GM12878 (cell line): ENCODE measurements around the gene PTPDC1. TPM values are rescaled to one million over a fixed set of nuclear protein-coding genes. Genes with fewer than 3 reads are reported as not detected.

Source experiments
- ATAC-seq: fragments of 200-7000 bp; cut with Tn5 transposase; 3 replicates; pipeline ENCODE4 v1.9.1; 2020; ENCODE audit warnings: mild to moderate bottlenecking, moderate library complexity
- BruUV-seq: library from RNA; stranded (reverse); fragments of 400-500 nt; replicated peaks from 2 replicates; lab custom pipeline; 2021; lab: Mats Ljungman, UMichigan
- CTCF ChIA-PET: fragments of 300-600 bp; sonication (Branson Sonifier 250); formaldehyde crosslinking; extraction: SDS; loops from one replicate; lab custom pipeline; 2021; ENCODE audit warnings: inconsistent platforms; lab: Yijun Ruan, JAX
- POLR2A ChIA-PET: fragments of 350-600 bp; formaldehyde crosslinking; extraction: SDS; loops from one replicate; lab custom pipeline; 2021; ENCODE audit warnings: inconsistent platforms; lab: Charles Lee
- RAD21 ChIA-PET: fragments of 300-600 bp; sonication (Branson Sonifier 250); formaldehyde crosslinking; loops from one replicate; lab custom pipeline; 2023; ENCODE audit warnings: antibody characterized with exemption; ENCODE audit not compliant: unreplicated experiment; lab: Charles Lee
- SMC1A ChIA-PET: fragments of 300-600 bp; sonication (Branson Sonifier 250); formaldehyde crosslinking; loops from one replicate; lab custom pipeline; 2023; ENCODE audit not compliant: unreplicated experiment, uncharacterized antibody; lab: Charles Lee
- DNase-seq: peaks from one replicate; pipeline ENCODE4 v3.0.0-alpha.2; 2011; ENCODE audit warnings: low read depth, low spot score
- FAIRE-seq: peaks from 3 replicates; lab custom pipeline; 2011; peaks lifted over from hg19 to GRCh38; lab: Jason Lieb, UNC
- H2AFZ ChIP-seq: 2 replicates; pipeline ENCODE4 v1.6.0; 2011; ENCODE audit warnings: low read depth, low read length, control low read depth; ENCODE audit not compliant: control insufficient read depth
- H3K27ac ChIP-seq: 2 replicates; pipeline ENCODE4 v1.5.1; 2011; ENCODE audit warnings: control low read depth; ENCODE audit not compliant: control insufficient read depth, insufficient read depth
- H3K27me3 ChIP-seq, 2 experiments: replicated peaks in 1 of 2; 2 replicates each; pipeline versions ENCODE4 v1.6.0 to v1.6.1; 2011; ENCODE audit warnings: low read length in 1 of 2; ENCODE audit not compliant: control insufficient read depth in 2 of 2, insufficient read depth in 2 of 2
- H3K36me3 ChIP-seq, 2 experiments: 2 replicates each; pipeline ENCODE4 v1.5.1; 2011; ENCODE audit warnings: low read length in 1 of 2; ENCODE audit not compliant: control insufficient read depth in 2 of 2, insufficient read depth in 2 of 2
- H3K4me1 ChIP-seq: 2 replicates; pipeline ENCODE4 v1.6.1; 2011; ENCODE audit warnings: mild to moderate bottlenecking, low read length, moderate library complexity, mixed read lengths; ENCODE audit not compliant: control insufficient read depth, insufficient read depth
- H3K4me2 ChIP-seq: 2 replicates; pipeline ENCODE4 v1.6.0; 2011; ENCODE audit warnings: control low read depth; ENCODE audit not compliant: control insufficient read depth, insufficient read depth
- H3K4me3 ChIP-seq: fragments of 200-600 bp; sonication (generic); 2 replicates; pipeline ENCODE4 v1.5.1; 2016
- H3K79me2 ChIP-seq: 2 replicates; pipeline ENCODE4 v1.6.0; 2011; ENCODE audit warnings: low read length; ENCODE audit not compliant: control insufficient read depth, insufficient read depth
- H3K9ac ChIP-seq: 2 replicates; pipeline ENCODE4 v1.8.0; 2011; ENCODE audit warnings: low read length, control low read depth, mixed read lengths; ENCODE audit not compliant: control insufficient read depth, insufficient read depth
- H3K9me3 ChIP-seq: replicated peaks from 3 replicates; pipeline ENCODE4 v1.5.1; 2011; ENCODE audit warnings: mild to moderate bottlenecking, low read length; ENCODE audit not compliant: control insufficient read depth, insufficient read depth
- H4K20me1 ChIP-seq: 2 replicates; pipeline ENCODE4 v1.6.0; 2011; ENCODE audit not compliant: control insufficient read depth, insufficient read depth
- BACH1 ChIP-seq: fragments of 450-650 bp; IDR thresholded peaks from 2 replicates; pipeline ENCODE4 v1.6.1; 2017; ENCODE audit warnings: mild to moderate bottlenecking, borderline replicate concordance
- DPF2 ChIP-seq: fragments of 450-650 bp; IDR thresholded peaks from 2 replicates; pipeline ENCODE4 v1.6.1; 2017; ENCODE audit warnings: mild to moderate bottlenecking
- ETV6 ChIP-seq, 2 experiments: fragments of 450-650 bp in 1 of 2; IDR thresholded peaks in 1 of 2; conservative IDR thresholded peaks in 1 of 2; 2 replicates each; pipeline ENCODE4 v1.6.1; 2014; ENCODE audit warnings: antibody characterized with exemption in 1 of 2, borderline replicate concordance in 1 of 2, low read depth in 1 of 2, mild to moderate bottlenecking in 1 of 2, moderate library complexity in 1 of 2
- FOXK2 ChIP-seq: fragments of 450-650 bp; IDR thresholded peaks from 2 replicates; pipeline ENCODE4 v1.6.1; 2017; ENCODE audit warnings: mild to moderate bottlenecking, moderate library complexity
- HDGF ChIP-seq: fragments of 450-650 bp; IDR thresholded peaks from 2 replicates; pipeline ENCODE4 v1.6.1; 2016; ENCODE audit warnings: antibody characterized with exemption
- NR2F1 ChIP-seq: fragments of 450-650 bp; conservative IDR thresholded peaks from 2 replicates; pipeline ENCODE4 v1.6.1; 2017; ENCODE audit warnings: mild to moderate bottlenecking
- RBBP5 ChIP-seq: fragments of 200-600 bp; sonication (generic); conservative IDR thresholded peaks from 2 replicates; pipeline ENCODE4 v1.6.1; 2016
- RUNX3 ChIP-seq: IDR thresholded peaks from 2 replicates; pipeline ENCODE4 v1.6.1; 2012; ENCODE audit warnings: low read length, inconsistent platforms
- SMAD1 ChIP-seq: fragments of 450-650 bp; IDR thresholded peaks from 2 replicates; pipeline ENCODE4 v1.6.1; 2018; ENCODE audit warnings: mild to moderate bottlenecking, low read depth; ENCODE audit not compliant: partially characterized antibody
- SPI1 ChIP-seq: IDR thresholded peaks from 2 replicates; pipeline ENCODE4 v1.6.1; 2011; ENCODE audit warnings: low read depth, mild to moderate bottlenecking, low read length, moderate library complexity, borderline replicate concordance; ENCODE audit not compliant: insufficient read depth
- TCF12 ChIP-seq: IDR thresholded peaks from 2 replicates; pipeline ENCODE4 v1.6.1; 2011; ENCODE audit warnings: low read depth, mild to moderate bottlenecking, low read length
- ZNF592 ChIP-seq: fragments of 450-650 bp; IDR thresholded peaks from 2 replicates; pipeline ENCODE4 v1.6.1; 2017; ENCODE audit warnings: mild to moderate bottlenecking, moderate library complexity
- ZZZ3 ChIP-seq: IDR thresholded peaks from 2 replicates; pipeline ENCODE4 v1.6.1; 2011; ENCODE audit warnings: low read depth; ENCODE audit not compliant: control insufficient read depth, insufficient read length
- WGBS: methylation state at CpG from one replicate; pipeline ENCODE4 v1.1.6; 2016; ENCODE audit warnings: low lambda C conversion rate; ENCODE audit not compliant: insufficient replicate concordance, insufficient coverage; ENCODE audit errors: missing lambda C conversion rate; 5-methylcytosine and 5-hydroxymethylcytosine counted together
- in situ Hi-C: fragments of 300-500 bp; cut with MboI; formaldehyde crosslinking; loops from 9 replicates; pipeline ENCODE4 v1.14.3; 2018; ENCODE audit warnings: mixed read lengths
- intact Hi-C: fragments of 100-400 bp; cut with micrococcal nuclease; formaldehyde crosslinking; loops from one replicate; pipeline ENCODE4 v1.14.2; 2022; ENCODE audit not compliant: unreplicated experiment
- polyA plus RNA-seq, 11 experiments: library from polyadenylated mRNA; depleted of rRNA in 4 of 11; unstranded in 6 of 11; stranded (reverse) in 5 of 11; fragments of >200 nt; fragmentation: Nextera tagmentation in 4 of 11; fragmentation: Illumina TruSeq in 1 of 11; extraction: Ambion mirVana in 4 of 11; extraction: Trizol in 1 of 11; gene quantifications; 1 replicate in 1 of 11; 2 replicates in 10 of 11; pipeline versions ENCODE4 v1.2.1 to v1.2.3, GENCODE V29; 2011 to 2016; ENCODE audit warnings: inconsistent platforms in 2 of 11, missing spikeins in 2 of 11, low read depth in 1 of 11
- total RNA-seq, 4 experiments: library from RNA; depleted of rRNA in 3 of 4; stranded (reverse); fragments of >200 nt in 3 of 4; fragmentation: Illumina TruSeq in 1 of 4; extraction: Trizol in 1 of 4; gene quantifications; 2 replicates each; pipeline versions ENCODE4 v1.2.1 to v1.2.3, GENCODE V29; 2013 to 2021

PTPDC1 gene
- total and polyA plus RNA-seq, 10 of the 15 experiments (the other 5 are each of a cell fraction or from before 2014, with no cell fraction given), result 1.2 to 4.5 (median 2.9) TPM

GRCh38 chr9:94042516-94043360 is 41.5 kb upstream of the PTPDC1 start (continued):
- no peak for TF ChIP-seq ZNF592

- ChIA-PET CTCF (interaction anchor here (1.6 kb wide), 1 partner anchor 11 kb away, joined by 4 read pairs; no protein-coding TSS in a partner anchor), SMC1A (no interaction called here), POLR2A (no interaction called here), RAD21 (no interaction called here)
- H3K9me3 ChIP-seq, result no peaks in the 10 kb centered on the region; the same call in 2 of the 3 replicates
- DNase-seq (no peak), FAIRE-seq (no peak), ATAC-seq (no peak)
- no peak overlapping the region for H3K27ac ChIP-seq
- no peak overlapping the region for H2AFZ ChIP-seq
- H3K9ac ChIP-seq, result no peak overlapping the region
- H3K36me3 ChIP-seq, result no peaks in the 10 kb centered on the region
- H3K4me1 ChIP-seq, result no peaks in the 10 kb centered on the region
- intact Hi-C loops, result no loop called here
- no peak overlapping the region for H3K4me3 ChIP-seq
- H3K4me2 ChIP-seq, result no peak overlapping the region
- no peaks in the 10 kb centered on the region for H3K27me3 ChIP-seq
- H3K79me2 ChIP-seq, result no peaks in the 10 kb centered on the region
- BruUV-seq, result no TSS peak
- in situ Hi-C loops, result no loop called here
- TF ChIP-seq ZZZ3, result no peak
- TF ChIP-seq ETV6 (conservative IDR thresholded peaks at IDR 0.05 in 1 of 2, IDR thresholded peaks at IDR 0.05 in 1 of 2; ENCODE audit: borderline replicate concordance in 1 of 2, low read depth in 1 of 2), result no peak
- TF ChIP-seq SPI1, result no peak
- no peak for TF ChIP-seq HDGF
- no peak for TF ChIP-seq FOXK2
- no peak for TF ChIP-seq BACH1
- no peak for TF ChIP-seq SMAD1
- TF ChIP-seq RBBP5, result no peak
- TF ChIP-seq RUNX3, result no peak
- no peak for TF ChIP-seq NR2F1
- no peak for TF ChIP-seq DPF2
- no peak for TF ChIP-seq TCF12
- 94% methylated on average over 2 of the region's 2 CpGs for WGBS
- no peaks in the 10 kb centered on the region for H4K20me1 ChIP-seq
These were observed 29.5 kb upstream of the PTPDC1 start for GRCh38 chr9:94054716-94055115.
